Lower leg skin (tissue), 4 donors: ENCODE results near the gene PCDH9. TPM values are rescaled to one million over a fixed set of nuclear protein-coding genes. Genes with fewer than 3 reads are reported as not detected.
A peak's percentile ranks its signal among the peaks of the same experiment; 100 is the strongest.

ENCODE experiments used
- DNase-seq, 2 donors: peaks; one replicate each; pipeline ENCODE4 v3.0.0-alpha.2; 2019; ENCODE audit warnings: low spot score in 2 of 2
- H3K4me3 ChIP-seq: fragments of 200-600 bp; sonication (generic); 2 replicates; pipeline ENCODE4 v1.5.1; 2017; ENCODE audit warnings: mild to moderate bottlenecking, low read depth; ENCODE audit not compliant: poor library complexity, severe bottlenecking
- CTCF ChIP-seq, 3 donors: fragments of 450-650 bp; IDR thresholded peaks; one replicate each; pipeline ENCODE4 v1.5.1; 2016; ENCODE audit warnings: antibody characterized with exemption in 3 of 3, mild to moderate bottlenecking in 3 of 3, moderate library complexity in 2 of 3
- POLR2A ChIP-seq, 2 donors: fragments of 450-650 bp; IDR thresholded peaks; one replicate each; pipeline ENCODE4 v1.6.1; 2016 to 2017; ENCODE audit warnings: antibody characterized with exemption in 2 of 2, mild to moderate bottlenecking in 1 of 2, moderate library complexity in 1 of 2
- WGBS, 2 donors: methylation state at CpG; one replicate each; pipeline ENCODE4 v1.1.5; 2018; 5-methylcytosine and 5-hydroxymethylcytosine counted together
- intact Hi-C: fragments of 100-400 bp; cut with DNase I; formaldehyde crosslinking; loops from one replicate; pipeline ENCODE4 v1.15.0; 2023; ENCODE audit warnings: low total_unique reads
- total RNA-seq, 4 donors: library from RNA; depleted of rRNA; stranded (reverse); fragments of >200 nt; gene quantifications; one replicate each; pipeline ENCODE4 v1.1.0, GENCODE V29; 2016

The PCDH9 gene
- total RNA-seq = under 1 TPM; 0.21 to 0.84 (median 0.36) TPM

- TF ChIP-seq CTCF (IDR thresholded peaks at IDR 0.05) = no peak
- TF ChIP-seq POLR2A (IDR thresholded peaks at IDR 0.05) = no peak
- peak within 1 kb of the TSS; percentile 89 for H3K4me3 ChIP-seq
- 1 to 2% methylated on average over 26 of the region's 26 CpGs for whole genome bisulfite sequencing, 2 donors
- intact Hi-C loops = no loop called here
- no peak for DNase-seq
These were observed at the start of gene PCDH9 for GRCh38 chr13:67229481-67230403. Gene PCDH9 (minus strand): TSS chr13:67230336. CDS start chr13:67228440, 1,896 bp downstream.

DNA sequence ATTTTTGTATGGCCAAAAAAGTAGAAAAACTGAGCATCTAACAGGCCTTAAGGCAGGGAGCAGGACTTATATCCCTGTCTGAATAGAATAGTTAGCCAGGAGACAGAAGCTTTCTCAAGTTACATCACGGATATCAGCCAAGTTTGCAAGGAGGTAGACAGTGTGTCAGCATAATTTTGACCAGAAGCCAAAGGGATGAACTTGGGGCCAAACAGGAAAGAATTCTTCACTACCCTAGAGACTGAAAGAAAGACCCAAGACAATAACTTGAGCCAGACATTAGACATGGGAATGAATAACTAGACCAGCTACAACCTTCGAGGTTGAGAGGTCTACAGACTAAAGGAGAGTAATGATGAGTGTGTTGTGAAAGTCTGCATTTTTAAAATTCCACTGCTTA is 48.1 kb upstream of the PCDH9 start:
- no peak for DNase-seq
- no peak overlapping the region for H3K4me3 ChIP-seq
- intact Hi-C loops = no loop called here
- no peak for TF ChIP-seq POLR2A (IDR thresholded peaks at IDR 0.05)
- TF ChIP-seq CTCF (IDR thresholded peaks at IDR 0.05) = no peak
- WGBS, 2 donors = 67 to 69% methylated on average over 2 of the region's 2 CpGs

- TF ChIP-seq CTCF (IDR thresholded peaks at IDR 0.05) (no peak), POLR2A (IDR thresholded peaks at IDR 0.05) (no peak)
- no peak for DNase-seq
- H3K4me3 ChIP-seq = no peak overlapping the region
- 74 to 76% methylated on average over 1 of the region's 1 CpG for WGBS, 2 donors
- intact Hi-C loops = no loop called here
These were observed 47.4 kb upstream of the PCDH9 start for GRCh38 chr13:67277581-67277980.

DNA sequence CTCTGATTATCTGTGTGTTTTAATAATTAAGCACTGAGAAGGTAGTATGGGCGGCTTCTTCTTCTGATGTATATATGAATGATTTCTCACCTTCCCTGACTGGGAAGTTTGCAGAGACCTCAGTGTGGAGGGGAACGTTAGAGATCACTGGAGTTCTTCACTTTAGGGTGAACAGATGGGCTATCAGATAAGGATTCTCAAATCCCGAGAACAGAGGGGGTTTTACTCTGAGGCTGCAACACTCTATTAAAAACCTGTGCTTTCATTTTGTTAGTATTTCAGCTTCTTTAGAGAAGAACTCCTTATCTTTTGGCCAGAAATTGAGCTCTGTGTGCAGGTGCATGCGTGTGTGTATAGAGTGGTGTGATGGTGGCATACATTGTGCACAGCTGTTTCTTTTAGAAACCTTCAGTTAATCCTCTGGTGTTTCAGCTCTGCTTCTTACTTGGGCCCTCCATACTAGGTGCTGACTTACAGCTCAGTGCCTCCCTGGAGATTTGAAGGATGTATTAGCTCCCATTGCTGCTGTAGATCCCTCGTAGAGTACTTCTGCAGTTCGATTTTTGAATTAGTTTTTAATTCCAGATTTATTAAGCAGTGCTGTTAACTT is 45.3 kb upstream of the PCDH9 start:
- intact Hi-C loops = no loop called here
- WGBS, 2 donors = 59 to 62% methylated on average over 6 of the region's 6 CpGs
- TF ChIP-seq CTCF (IDR thresholded peaks at IDR 0.05) = no peak
- no peak for TF ChIP-seq POLR2A (IDR thresholded peaks at IDR 0.05)
- no peak for DNase-seq
- H3K4me3 ChIP-seq = no peak overlapping the region

DNA sequence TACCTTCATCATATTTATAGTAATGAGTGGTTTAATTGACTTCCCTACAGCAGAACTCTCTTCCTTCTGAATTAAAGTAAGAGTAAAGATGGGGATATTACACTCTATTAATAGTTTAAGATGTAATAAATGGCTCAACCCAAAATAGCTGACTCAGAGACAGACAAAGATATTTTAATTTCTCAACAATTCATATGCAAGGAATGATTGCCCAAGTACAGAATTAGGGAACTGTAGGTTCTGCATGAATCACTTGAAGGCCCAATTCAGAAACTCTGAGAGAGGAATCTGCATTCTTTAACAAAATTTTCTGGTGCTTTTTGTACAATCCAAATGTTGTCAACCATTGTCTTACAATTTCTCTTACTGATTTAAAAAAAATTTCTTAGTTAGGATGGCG is 42.9 kb upstream of the PCDH9 start:
- intact Hi-C loops = no loop called here
- DNase-seq = no peak
- TF ChIP-seq POLR2A (IDR thresholded peaks at IDR 0.05) (no peak), CTCF (IDR thresholded peaks at IDR 0.05) (no peak)
- no peak overlapping the region for H3K4me3 ChIP-seq
- WGBS, 2 donors = 86 to 98% methylated on average over 1 of the region's 1 CpG
